GM23338 (cell line): ENCODE measurements around the gene CNTNAP2. TPM values are rescaled to one million over a fixed set of nuclear protein-coding genes. Genes with fewer than 3 reads are reported as not detected.

Experiments
- ATAC-seq: fragments of 200-7000 bp; cut with Tn5 transposase; 3 replicates; pipeline ENCODE4 v1.9.1; 2020
- DNase-seq: peaks from one replicate; pipeline ENCODE4 v3.0.0-alpha.2; 2015; ENCODE audit warnings: low spot score
- H2AFZ ChIP-seq: fragments of 200-600 bp; sonication (generic); 2 replicates; pipeline ENCODE4 v1.8.0; 2016; ENCODE audit warnings: antibody characterized with exemption, mild to moderate bottlenecking, moderate library complexity
- H3F3A ChIP-seq: fragments of 200-600 bp; sonication (generic); replicated peaks from 2 replicates; pipeline ENCODE4 v1.8.0; 2017; ENCODE audit warnings: antibody characterized with exemption, mixed run types, low read depth
- H3K27ac ChIP-seq: fragments of 200-600 bp; sonication (generic); 2 replicates; pipeline ENCODE4 v1.6.1; 2016; ENCODE audit warnings: low read depth
- H3K27me3 ChIP-seq: fragments of 200-600 bp; sonication (generic); 2 replicates; pipeline ENCODE4 v1.8.0; 2016; ENCODE audit warnings: mild to moderate bottlenecking, mixed run types, moderate library complexity; ENCODE audit not compliant: insufficient read depth
- H3K36me3 ChIP-seq: fragments of 200-600 bp; sonication (generic); 2 replicates; pipeline ENCODE4 v1.8.0; 2016; ENCODE audit warnings: mild to moderate bottlenecking; ENCODE audit not compliant: insufficient read depth
- H3K4me1 ChIP-seq: fragments of 200-600 bp; sonication (generic); 2 replicates; pipeline ENCODE4 v1.8.0; 2016; ENCODE audit warnings: mild to moderate bottlenecking, moderate library complexity; ENCODE audit not compliant: insufficient read depth
- H3K4me2 ChIP-seq: fragments of 200-600 bp; sonication (generic); 2 replicates; pipeline ENCODE4 v1.7.1; 2017; ENCODE audit warnings: mixed run types
- H3K4me3 ChIP-seq: fragments of 200-600 bp; sonication (generic); 2 replicates; pipeline ENCODE4 v1.6.1; 2016; ENCODE audit warnings: mixed run types
- H3K79me2 ChIP-seq: fragments of 200-600 bp; sonication (generic); replicated peaks from 2 replicates; pipeline ENCODE4 v1.8.0; 2017; ENCODE audit warnings: mild to moderate bottlenecking; ENCODE audit not compliant: insufficient read depth
- H3K9me2 ChIP-seq: fragments of 200-600 bp; sonication (generic); 2 replicates; pipeline ENCODE4 v1.8.0; 2017; ENCODE audit not compliant: insufficient read depth
- H4K20me1 ChIP-seq: fragments of 200-600 bp; sonication (generic); replicated peaks from 2 replicates; pipeline ENCODE4 v1.8.0; 2017; ENCODE audit warnings: mild to moderate bottlenecking; ENCODE audit not compliant: insufficient read depth
- H3K27ac Mint-ChIP-seq: 2 replicates; pipeline ENCODE4 v1.8.0; 2020; ENCODE audit warnings: inconsistent platforms, mild to moderate bottlenecking, moderate library complexity, mixed read lengths
- H3K27me3 Mint-ChIP-seq: 3 replicates; pipeline ENCODE4 v1.8.0; 2022; ENCODE audit warnings: low read depth, mild to moderate bottlenecking, moderate library complexity, mixed read lengths, inconsistent platforms; ENCODE audit not compliant: insufficient read depth, poor library complexity
- H3K36me3 Mint-ChIP-seq: 3 replicates; pipeline ENCODE4 v1.8.0; 2021; ENCODE audit warnings: low read depth, mild to moderate bottlenecking, inconsistent platforms, moderate library complexity, mixed read lengths
- H3K4me1 Mint-ChIP-seq: 3 replicates; pipeline ENCODE4 v1.8.0; 2020; ENCODE audit warnings: mild to moderate bottlenecking, inconsistent platforms, mixed read lengths
- H3K4me3 Mint-ChIP-seq: 3 replicates; pipeline ENCODE4 v1.8.0; 2021; ENCODE audit warnings: moderate library complexity, mild to moderate bottlenecking, inconsistent platforms, mixed read lengths
- H3K9me3 Mint-ChIP-seq: 3 replicates; pipeline ENCODE4 v1.8.0; 2020; ENCODE audit warnings: moderate library complexity, mild to moderate bottlenecking, inconsistent platforms, mixed read lengths
- CREB1 ChIP-seq: fragments of 250-450 bp; sonication (Bioruptor Pico); IDR thresholded peaks from 2 replicates; pipeline ENCODE4 v1.5.0; 2020; ENCODE audit warnings: low read depth, mild to moderate bottlenecking, moderate library complexity
- EZH2 ChIP-seq: fragments of 200-600 bp; sonication (generic); IDR thresholded peaks from one replicate; pipeline ENCODE4 v1.8.0; 2017; ENCODE audit warnings: antibody characterized with exemption, mild to moderate bottlenecking, low read depth; ENCODE audit not compliant: unreplicated experiment
- JUNB ChIP-seq: IDR thresholded peaks from one replicate; pipeline ENCODE4 v1.6.1; 2016; ENCODE audit warnings: antibody characterized with exemption; ENCODE audit not compliant: unreplicated experiment
- NANOG ChIP-seq: IDR thresholded peaks from 2 replicates; pipeline ENCODE4 v1.6.1; 2016; ENCODE audit warnings: antibody characterized with exemption, borderline replicate concordance
- STAT1 ChIP-seq: IDR thresholded peaks from one replicate; pipeline ENCODE4 v1.6.1; 2016; ENCODE audit warnings: antibody characterized with exemption; ENCODE audit not compliant: unreplicated experiment
- ZNF114 ChIP-seq: fragments of 250-450 bp; sonication (Bioruptor Pico); IDR thresholded peaks from 2 replicates; pipeline ENCODE4 v1.5.0; 2020; ENCODE audit warnings: mild to moderate bottlenecking, moderate library complexity
- ZNF331 ChIP-seq: fragments of 250-450 bp; sonication (Bioruptor Pico); IDR thresholded peaks from 2 replicates; pipeline ENCODE4 v1.5.0; 2020; ENCODE audit warnings: low read depth, mild to moderate bottlenecking, moderate library complexity
- polyA plus RNA-seq: library from polyadenylated mRNA; unstranded; fragments of >200 nt; fragmentation: Nextera tagmentation; extraction: Ambion mirVana; gene quantifications from 2 replicates; pipeline ENCODE4 v1.2.1, GENCODE V29; 2016
- total RNA-seq: library from RNA; depleted of rRNA; stranded (reverse); fragments of >200 nt; shearing (Covaris generic); gene quantifications from 2 replicates; pipeline ENCODE4 v1.2.3, GENCODE V29; 2014
- TF ChIP-seq, protein P1 (sequence below): fragments of 250-450 bp; sonication (Bioruptor Pico); IDR thresholded peaks from 2 replicates; pipeline ENCODE4 v1.5.0; 2020; ENCODE audit warnings: mild to moderate bottlenecking, moderate library complexity

Gene CNTNAP2
- total and polyA plus RNA-seq, 2 experiments from 2014 or later, result 38.2 to 61.3 TPM

- H3K4me1 Mint-ChIP-seq, result peaks cover 22% of the 10 kb centered on the region
- Histone ChIP-seq H3K27ac (no peak overlapping the region), H4K20me1 (no peaks in the 10 kb centered on the region), H3K36me3 (no peaks in the 10 kb centered on the region), H3K27me3 (no peaks in the 10 kb centered on the region), H3K4me2 (no peak overlapping the region), H3K79me2 (no peaks in the 10 kb centered on the region), H3K4me3 (no peak overlapping the region), H2AFZ (no peak overlapping the region), H3F3A (no peaks in the 10 kb centered on the region), H3K9me2 (no peaks in the 10 kb centered on the region), H3K4me1 (peaks cover 12% of the 10 kb centered on the region)
- H3K4me3 Mint-ChIP-seq, result no peak overlapping the region
- H3K9me3 Mint-ChIP-seq, result peaks cover 19% of the 10 kb centered on the region; the same call in 2 of the 3 replicates
- peaks cover 8% of the 10 kb centered on the region for H3K27me3 Mint-ChIP-seq
- ATAC-seq (no peak), DNase-seq (no peak)
- no peak overlapping the region for H3K27ac Mint-ChIP-seq
- no peak for TF ChIP-seq STAT1
- no peaks in the 10 kb centered on the region for H3K36me3 Mint-ChIP-seq
Measured at GRCh38 chr7:148105853-148106252, 1989.3 kb downstream of the CNTNAP2 start.

DNA sequence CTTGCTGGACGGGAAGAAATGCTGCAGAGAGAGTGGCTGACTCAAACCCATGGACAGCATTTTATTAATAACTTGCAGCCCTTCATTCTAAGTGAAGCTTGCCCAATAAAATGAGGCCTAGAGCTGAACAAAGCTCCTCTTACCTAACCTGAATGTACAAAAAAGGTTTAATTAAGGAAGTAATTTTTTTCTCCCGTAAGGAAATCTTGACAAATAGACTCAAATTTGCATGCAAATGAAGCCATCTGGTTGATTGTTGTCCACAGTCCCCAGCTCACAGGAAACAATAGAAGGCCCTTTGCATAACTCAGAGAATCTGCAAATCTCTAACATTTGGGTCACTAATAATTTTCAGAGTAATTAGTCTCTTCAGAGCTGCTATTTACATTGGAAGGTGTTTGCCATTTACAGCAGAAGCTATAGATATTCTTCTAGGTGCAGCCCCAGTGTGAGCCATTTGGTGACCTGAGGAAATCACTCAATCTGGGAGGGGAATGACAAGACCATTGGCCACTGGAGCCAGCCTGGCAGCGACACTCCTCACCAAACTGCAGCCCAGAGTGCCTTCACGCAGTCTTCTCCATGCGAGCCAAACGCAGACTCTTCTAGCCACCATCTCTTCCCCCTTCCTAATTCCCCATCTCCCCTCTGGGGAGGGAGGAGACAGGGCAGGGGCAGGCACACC is 1991.0 kb downstream of the CNTNAP2 start:
- Mint-ChIP-seq H3K36me3 (no peaks in the 10 kb centered on the region), H3K9me3 (peaks cover 24% of the 10 kb centered on the region; the same call in 2 of the 3 replicates), H3K4me1 (peaks cover 22% of the 10 kb centered on the region), H3K27ac (peak overlapping the region; percentile 72; the same call in 1 of the 2 replicates), H3K4me3 (0 out of 3 replicates have a peak overlapping the region, but pooled peaks have one; percentile 15), H3K27me3 (peaks cover 8% of the 10 kb centered on the region)
- peak overlapping the region; percentile 47; the same call in 1 of the 2 replicates for H2AFZ ChIP-seq
- no peaks in the 10 kb centered on the region for H3K27me3 ChIP-seq
- H3K79me2 ChIP-seq, result no peaks in the 10 kb centered on the region
- no peak for TF ChIP-seq EZH2
- TF ChIP-seq ZNF114 (CRISPR knock-in tag), result no peak
- TF ChIP-seq NANOG, result peak; percentile 4; the same call in 1 of the 2 replicates
- TF ChIP-seq, protein P1, sequence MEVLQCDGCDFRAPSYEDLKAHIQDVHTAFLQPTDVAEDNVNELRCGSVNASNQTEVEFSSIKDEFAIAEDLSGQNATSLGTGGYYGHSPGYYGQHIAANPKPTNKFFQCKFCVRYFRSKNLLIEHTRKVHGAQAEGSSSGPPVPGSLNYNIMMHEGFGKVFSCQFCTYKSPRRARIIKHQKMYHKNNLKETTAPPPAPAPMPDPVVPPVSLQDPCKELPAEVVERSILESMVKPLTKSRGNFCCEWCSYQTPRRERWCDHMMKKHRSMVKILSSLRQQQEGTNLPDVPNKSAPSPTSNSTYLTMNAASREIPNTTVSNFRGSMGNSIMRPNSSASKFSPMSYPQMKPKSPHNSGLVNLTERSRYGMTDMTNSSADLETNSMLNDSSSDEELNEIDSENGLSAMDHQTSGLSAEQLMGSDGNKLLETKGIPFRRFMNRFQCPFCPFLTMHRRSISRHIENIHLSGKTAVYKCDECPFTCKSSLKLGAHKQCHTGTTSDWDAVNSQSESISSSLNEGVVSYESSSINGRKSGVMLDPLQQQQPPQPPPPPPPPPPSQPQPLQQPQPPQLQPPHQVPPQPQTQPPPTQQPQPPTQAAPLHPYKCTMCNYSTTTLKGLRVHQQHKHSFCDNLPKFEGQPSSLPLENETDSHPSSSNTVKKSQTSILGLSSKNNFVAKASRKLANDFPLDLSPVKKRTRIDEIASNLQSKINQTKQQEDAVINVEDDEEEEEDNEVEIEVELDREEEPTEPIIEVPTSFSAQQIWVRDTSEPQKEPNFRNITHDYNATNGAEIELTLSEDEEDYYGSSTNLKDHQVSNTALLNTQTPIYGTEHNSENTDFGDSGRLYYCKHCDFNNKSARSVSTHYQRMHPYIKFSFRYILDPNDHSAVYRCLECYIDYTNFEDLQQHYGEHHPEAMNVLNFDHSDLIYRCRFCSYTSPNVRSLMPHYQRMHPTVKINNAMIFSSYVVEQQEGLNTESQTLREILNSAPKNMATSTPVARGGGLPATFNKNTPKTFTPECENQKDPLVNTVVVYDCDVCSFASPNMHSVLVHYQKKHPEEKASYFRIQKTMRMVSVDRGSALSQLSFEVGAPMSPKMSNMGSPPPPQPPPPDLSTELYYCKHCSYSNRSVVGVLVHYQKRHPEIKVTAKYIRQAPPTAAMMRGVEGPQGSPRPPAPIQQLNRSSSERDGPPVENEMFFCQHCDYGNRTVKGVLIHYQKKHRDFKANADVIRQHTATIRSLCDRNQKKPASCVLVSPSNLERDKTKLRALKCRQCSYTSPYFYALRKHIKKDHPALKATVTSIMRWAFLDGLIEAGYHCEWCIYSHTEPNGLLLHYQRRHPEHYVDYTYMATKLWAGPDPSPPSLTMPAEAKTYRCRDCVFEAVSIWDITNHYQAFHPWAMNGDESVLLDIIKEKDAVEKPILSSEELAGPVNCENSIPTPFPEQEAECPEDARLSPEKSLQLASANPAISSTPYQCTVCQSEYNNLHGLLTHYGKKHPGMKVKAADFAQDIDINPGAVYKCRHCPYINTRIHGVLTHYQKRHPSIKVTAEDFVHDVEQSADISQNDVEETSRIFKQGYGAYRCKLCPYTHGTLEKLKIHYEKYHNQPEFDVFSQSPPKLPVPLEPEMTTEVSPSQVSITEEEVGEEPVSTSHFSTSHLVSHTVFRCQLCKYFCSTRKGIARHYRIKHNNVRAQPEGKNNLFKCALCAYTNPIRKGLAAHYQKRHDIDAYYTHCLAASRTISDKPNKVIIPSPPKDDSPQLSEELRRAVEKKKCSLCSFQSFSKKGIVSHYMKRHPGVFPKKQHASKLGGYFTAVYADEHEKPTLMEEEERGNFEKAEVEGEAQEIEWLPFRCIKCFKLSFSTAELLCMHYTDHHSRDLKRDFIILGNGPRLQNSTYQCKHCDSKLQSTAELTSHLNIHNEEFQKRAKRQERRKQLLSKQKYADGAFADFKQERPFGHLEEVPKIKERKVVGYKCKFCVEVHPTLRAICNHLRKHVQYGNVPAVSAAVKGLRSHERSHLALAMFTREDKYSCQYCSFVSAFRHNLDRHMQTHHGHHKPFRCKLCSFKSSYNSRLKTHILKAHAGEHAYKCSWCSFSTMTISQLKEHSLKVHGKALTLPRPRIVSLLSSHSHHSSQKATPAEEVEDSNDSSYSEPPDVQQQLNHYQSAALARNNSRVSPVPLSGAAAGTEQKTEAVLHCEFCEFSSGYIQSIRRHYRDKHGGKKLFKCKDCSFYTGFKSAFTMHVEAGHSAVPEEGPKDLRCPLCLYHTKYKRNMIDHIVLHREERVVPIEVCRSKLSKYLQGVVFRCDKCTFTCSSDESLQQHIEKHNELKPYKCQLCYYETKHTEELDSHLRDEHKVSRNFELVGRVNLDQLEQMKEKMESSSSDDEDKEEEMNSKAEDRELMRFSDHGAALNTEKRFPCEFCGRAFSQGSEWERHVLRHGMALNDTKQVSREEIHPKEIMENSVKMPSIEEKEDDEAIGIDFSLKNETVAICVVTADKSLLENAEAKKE (CRISPR knock-in tag), result peak; percentile 73
- TF ChIP-seq JUNB, result no peak
- no peak for TF ChIP-seq CREB1 (CRISPR knock-in tag)
- no peak for TF ChIP-seq ZNF331 (CRISPR knock-in tag)
- peak overlapping the region; percentile 35 for H3K27ac ChIP-seq
- H3F3A ChIP-seq, result no peaks in the 10 kb centered on the region
- H3K4me1 ChIP-seq, result peaks cover 12% of the 10 kb centered on the region
- H4K20me1 ChIP-seq, result no peaks in the 10 kb centered on the region
- H3K4me3 ChIP-seq, result no peak overlapping the region
- no peaks in the 10 kb centered on the region for H3K36me3 ChIP-seq
- ATAC-seq (peak; percentile 59), DNase-seq (no peak)
- H3K4me2 ChIP-seq, result peak overlapping the region; percentile 55
- no peaks in the 10 kb centered on the region for H3K9me2 ChIP-seq
